Activated CD4-positive, alpha-beta T cell treated with anti-CD3 and anti-CD28 coated beads for 1 hour (primary cell): ENCODE measurements around the gene SSBP2.

ENCODE experiments used
- DNase-seq: peaks from one replicate; pipeline ENCODE4 v3.0.0-alpha.2; 2020

Gene SSBP2

DNA sequence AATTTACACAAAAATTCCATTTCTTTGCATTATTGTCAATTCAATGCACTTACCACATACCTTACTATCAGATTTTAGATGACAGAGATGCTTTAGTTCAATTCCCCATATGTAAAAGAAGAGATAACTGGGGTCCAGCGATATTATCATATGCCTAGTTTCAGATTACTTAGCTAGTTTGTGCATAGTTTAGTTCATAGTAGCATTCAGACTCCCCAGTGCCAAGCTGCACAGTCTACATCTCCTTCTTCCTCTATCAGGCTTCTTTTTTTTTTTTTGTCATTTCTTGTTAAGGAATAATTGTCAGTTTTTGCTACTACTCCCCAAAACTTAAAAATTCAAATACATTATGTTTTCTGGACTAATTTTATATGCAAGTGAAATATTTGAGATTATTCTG, 175.0 kb downstream of the SSBP2 start:
- DNase-seq = no peak

DNA sequence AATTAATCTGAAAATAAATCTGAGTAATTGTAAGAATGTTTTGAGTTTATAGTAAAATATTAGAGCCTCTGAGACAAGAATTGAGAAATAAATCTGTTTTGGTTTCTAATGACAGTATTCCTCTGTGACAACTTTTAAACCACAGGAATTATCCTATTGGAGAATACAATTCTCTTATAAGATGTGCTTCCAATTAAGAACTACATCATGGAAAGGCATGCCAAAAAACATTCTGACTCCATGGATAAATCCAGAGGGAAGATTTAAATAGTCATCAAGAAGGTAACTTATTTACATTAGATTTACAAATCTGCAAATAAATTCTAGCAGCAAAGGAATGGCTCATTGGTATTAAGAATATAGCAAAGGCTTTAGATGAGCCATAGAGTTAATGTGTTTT, 178.7 kb downstream of the SSBP2 start:
- DNase-seq = no peak

DNA sequence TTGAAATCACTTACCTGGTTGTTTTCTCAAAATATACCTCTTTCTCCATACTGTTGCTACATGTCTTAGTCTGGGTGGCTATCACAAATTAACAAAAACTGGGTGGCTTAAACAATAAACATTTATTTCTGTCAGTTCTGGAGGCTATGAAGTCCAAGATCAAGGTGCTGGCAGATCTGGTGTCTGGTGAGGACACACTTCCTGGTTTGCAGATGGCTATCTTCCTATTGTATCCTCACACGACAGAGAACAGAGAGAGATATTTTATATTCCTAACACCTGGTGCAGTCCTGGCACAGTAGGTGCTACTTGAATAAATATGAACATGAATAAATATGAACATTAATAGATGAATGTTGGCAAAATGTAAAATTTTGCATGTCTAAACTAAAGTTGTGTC, 192.7 kb downstream of the SSBP2 start:
- DNase-seq = no peak

DNA sequence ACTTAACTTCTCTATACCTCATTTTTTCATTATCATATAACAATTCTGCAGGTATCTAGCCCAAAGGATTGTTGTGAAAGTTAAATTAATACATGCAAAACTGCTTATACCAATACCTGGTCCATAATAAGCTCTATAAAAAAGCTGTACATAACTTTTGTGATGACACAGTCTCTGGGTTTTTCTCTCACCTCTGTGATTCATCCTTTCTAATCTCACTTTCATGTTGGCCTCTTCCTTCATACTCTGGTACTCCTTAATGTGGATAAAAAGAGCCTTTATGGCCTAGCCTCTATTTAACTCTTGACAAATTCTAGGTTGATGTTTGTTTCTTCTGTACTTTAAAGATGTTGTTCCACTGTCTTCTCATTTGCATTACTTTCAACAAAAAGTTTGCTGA, 194.1 kb downstream of the SSBP2 start:
- no peak for DNase-seq

DNA sequence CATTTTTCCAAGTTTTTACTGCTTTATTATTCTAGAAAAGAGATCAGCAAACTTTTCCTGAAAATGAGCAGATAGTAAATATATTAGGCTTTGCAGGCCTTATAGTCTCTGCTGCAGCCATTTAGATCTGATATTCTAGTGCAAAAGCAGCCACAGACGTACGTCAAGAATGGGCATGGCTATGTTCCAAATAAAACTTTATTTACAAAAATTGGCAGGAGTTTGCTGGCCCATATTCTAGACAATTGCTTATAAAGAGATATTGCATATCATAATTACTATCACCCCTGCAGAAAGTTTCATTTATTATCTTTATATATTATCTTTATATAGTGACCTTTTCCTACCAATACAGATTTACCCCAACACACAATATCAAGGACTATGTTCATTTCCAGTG, 195.0 kb downstream of the SSBP2 start:
- DNase-seq = no peak

DNA sequence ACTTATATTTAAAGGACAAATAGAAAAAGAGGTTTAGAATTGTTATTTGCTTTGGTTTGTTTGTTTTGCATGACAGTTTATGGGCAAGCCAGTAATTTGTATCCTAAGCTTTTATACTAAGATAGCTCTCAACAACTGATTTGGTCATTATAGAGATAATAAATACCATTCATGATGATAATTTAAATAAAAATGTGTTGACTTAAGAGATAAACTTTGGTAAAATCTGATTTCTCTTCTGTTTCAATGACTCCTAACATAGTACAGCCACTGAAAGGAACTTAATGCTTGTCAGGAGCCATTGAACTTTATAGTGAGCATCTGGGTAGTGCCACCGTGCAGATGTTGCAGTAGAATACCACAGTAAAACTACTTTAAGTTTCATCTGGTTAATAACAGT, 196.2 kb downstream of the SSBP2 start:
- no peak for DNase-seq

DNA sequence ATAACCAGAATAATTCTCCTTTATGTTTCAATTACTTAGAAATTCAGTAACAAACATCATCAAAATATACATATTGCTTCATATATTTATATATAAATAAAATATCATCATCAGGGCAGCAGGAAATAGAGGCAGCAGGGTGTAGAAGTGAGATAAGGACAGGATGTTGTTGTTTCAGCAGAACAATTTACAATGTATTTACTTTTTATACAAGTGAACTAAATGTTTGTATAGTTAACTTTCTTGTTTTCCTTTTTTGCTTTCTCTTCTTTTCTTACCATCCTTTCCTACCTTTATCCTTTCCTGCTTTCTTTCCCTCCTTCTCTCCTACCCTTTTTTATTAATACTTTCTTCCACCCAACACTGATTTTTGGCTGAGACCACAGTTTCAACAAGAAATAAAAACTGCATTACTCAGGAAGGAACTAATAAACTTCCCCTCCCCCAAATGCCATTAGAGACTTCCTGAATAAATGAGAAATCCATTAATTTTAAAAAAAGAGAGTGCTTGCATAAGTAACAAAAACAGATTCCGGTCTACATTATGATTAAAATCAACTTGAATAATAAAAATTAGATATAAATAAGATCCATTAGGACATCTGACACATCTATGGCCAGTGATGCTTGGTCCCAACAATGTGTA, 197.2 kb downstream of the SSBP2 start:
- no peak for DNase-seq

DNA sequence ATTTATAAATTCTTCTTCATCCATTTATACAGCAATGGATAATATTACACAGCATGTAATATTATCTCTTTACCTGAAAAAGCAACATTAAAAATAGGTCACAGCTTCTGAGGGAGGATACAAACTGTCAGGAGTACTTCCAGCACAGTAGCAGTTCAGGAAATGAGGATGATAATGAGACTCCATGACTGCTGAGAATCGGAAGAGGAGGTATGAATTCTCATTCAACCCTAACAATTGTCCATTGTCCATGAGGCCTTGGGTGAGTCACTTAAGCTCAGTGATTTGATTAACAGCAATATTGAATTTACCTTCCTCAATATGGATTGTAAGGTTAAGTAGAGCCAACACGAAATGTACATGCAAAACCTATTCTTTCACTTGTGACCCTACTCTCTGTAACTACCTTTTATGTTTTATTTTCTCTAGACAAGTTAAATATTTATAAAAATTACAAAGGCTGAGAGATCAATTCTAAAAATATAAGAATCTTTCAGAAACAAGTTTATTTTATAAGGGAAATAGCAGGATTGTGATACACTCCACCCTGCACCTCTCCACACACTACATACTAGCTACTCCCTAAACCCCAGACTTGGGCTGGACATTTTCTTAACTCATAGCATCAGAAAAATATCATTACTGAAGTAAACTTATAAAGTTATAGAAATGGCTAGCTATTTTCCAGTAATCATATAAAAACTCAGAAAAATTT, 197.9 kb downstream of the SSBP2 start:
- DNase-seq = no peak

DNA sequence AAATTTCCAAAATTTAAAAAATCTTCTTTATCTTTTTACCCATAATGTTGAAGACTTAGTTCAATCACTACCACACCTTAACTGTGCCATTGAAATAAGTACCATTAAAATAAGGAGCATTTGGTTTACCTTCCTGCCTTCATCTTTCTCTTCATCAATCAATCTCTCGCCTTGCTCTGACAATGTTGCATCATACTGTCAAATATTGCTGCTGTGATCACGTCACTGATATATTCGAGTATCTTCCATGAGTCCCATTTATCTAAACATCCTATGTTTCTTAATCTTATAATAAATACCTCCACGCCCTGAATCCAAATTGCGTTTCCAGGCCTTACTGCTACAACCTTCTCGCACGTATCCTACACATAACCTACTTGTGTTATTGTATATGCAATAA, 201.8 kb downstream of the SSBP2 start:
- DNase-seq = no peak

DNA sequence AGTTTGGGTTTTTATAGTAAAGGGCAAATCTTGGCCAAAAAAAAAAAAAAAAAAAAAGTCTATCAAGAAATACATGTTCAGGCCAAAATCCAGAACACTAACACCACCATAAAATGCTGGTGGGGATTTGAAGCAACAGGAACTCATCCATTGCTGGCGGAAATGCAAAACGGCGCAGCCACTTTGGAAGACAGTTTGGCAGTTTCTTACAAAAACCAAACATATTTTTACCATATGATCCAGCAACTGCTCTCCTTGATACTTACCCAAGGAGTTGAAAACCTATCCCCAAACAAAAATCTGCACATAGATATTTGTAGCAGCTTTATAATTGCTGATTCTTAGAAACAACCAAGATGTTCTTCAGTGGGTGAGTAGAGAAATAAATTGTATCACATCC, 203.9 kb downstream of the SSBP2 start:
- no peak for DNase-seq

DNA sequence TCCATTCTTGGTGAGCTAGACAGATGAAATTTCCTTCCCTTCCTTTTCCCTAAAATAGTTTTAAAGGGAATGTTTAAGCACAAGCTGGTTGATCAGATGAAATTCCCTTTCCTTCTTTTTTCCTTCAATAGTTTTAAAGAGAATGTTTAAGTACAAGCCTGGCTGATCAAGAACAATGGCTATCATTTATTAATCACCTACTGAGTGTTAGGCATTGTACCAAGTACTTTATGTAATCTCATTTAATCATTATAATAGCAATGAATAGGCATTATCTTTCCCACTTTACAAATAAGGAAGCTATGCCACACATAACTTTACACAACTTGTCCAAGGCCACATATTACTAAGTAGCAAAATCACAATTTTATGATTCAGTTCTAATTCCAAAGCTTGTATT, 205.0 kb downstream of the SSBP2 start:
- DNase-seq = no peak

DNA sequence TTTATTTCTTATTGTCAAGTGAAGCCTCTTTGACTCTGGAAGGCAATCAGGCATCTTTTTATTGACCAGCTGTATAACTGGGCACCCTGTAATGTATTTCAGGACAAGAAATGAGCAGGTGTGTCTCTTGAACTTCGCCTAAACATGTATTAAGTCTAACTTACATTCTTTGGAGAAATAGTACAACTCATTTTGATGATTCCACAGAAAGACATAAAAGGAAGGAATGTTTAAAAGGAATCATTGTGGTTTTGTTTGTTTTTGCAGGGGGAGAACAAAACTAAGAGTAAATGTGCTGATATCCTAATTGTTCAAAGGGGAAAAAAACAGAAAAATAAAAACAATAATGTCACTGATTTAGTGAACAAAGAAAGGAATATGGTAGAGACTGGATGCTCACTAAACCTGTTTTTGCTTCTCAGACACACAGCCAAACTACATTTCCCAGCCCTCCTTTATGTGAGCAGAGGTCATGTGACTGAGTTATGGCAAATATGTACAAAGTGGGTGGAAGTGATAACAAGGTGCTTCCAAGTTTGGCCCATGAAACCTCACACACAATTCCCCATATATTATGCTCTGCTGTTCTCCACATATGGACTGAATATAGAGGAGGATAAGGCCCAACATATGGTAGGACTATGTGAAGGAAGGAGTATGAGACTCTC, 206.4 kb downstream of the SSBP2 start:
- no peak for DNase-seq

DNA sequence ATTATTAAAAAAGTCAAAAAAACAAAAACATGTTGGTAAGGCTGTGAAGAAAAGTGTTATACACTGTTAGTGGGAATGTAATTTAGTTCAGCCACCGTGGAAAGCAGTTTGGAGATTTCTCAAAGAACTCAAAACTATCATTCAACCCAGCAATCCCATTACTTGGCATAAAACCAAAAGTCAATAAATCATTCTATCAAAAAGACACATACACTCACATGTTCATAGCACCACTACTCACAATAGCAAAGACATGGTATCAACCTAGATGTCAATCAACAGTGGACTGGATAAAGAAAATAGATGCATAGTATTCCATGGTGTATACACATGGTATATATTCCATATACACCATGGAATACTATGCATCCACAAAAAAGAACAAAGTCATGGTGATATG, 208.7 kb downstream of the SSBP2 start:
- DNase-seq = no peak

DNA sequence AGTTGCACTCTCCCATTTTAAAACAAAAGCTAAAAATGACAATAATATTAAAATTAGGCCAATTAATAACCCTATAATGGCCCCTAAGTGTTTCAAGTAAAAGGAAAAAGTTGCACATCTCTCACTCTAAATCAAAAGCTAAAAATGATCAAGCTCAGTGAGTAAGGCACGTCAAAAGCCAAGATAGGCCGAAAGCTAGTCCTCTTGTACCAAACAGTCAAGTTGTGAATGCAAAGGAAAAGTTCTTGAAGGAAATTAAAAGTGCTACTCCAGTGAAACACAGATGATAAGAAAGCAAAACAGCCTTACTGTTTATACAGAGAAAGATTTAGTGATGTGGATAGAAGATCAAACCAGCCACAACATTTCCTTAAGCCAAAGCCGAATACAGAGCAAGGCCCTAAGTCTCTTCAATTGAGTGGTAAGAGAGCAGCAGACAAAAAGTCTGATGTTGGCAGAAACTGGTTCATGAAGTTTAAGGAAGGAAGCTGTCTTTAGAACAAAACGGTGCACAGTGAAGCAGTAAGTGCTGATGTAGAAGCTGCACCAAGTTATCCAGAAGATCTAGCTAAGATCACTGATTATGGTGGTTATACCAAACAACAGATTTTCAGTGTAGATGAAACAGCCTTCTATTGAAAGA, 212.9 kb downstream of the SSBP2 start:
- no peak for DNase-seq

DNA sequence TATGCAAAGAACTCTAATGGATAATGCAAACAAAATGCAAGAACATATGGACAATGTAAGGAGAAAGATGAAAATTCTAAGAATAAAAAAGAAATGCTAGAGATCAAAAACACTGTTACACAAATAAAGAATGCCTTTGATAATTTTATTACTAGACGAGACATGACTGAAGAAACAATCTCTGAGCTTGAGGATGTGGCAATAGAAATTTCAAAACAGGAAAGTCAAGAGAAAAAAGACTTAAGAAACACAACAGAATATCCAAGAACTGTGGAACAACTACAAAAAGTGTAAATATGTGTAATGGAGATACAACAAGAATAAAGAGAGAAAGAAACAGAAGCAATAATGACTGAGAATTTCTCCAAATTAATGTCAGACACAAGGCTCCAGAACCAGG, 216.5 kb downstream of the SSBP2 start:
- no peak for DNase-seq

DNA sequence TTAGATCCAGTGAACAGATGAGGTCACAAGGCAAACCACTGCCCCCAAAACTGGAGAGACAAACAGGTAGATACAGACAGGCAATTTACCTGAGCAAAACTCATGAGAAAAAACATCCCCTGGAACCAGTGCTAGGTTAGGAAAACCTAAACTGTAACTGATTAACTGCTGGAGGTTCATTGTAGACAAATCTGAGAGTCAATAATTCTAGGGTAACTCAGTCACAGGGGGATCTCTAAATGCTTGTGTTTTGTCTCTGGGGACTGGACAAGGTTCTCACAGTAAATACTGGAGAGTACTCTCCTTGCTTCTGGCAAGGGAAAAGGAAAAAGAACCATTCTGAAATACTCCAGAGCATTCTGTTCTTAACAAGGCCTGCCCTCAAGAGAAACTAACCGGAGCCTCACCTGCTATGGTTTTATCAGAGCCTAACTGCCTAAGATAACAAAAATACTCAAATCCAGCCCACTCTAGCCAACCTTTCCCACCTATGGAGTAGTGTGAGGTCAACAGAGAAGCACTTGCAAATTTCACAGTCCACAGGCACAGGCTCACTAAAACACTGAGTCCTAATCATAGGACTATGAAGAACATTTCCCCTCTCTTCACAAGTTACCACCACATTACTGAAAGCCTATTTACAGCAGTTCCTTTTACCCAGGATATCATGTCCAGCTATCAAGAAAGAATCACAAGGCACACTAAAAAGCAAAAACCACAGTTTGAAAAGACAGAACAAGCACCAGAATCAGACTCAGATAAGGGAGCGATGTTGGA, 217.1 kb downstream of the SSBP2 start:
- DNase-seq = no peak

DNA sequence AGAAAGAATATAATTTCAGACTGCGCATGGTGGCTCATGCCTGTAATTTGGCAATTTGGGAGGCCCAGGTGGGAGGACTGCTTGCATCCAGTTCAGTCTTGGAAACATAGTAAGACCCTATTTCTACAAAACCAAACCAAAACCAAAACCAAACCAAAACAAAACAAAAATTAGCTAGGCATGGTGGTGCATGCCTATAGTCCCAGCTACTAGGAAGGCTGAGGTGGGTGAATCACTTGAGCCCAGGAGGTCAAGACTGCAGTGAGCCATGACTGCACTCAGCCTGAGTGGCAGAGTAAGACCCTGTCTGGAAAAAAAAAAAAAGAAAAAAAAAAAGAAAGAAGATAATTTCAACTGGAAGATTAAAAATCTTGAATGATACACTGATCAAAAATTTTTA, 220.0 kb downstream of the SSBP2 start:
- DNase-seq = no peak

DNA sequence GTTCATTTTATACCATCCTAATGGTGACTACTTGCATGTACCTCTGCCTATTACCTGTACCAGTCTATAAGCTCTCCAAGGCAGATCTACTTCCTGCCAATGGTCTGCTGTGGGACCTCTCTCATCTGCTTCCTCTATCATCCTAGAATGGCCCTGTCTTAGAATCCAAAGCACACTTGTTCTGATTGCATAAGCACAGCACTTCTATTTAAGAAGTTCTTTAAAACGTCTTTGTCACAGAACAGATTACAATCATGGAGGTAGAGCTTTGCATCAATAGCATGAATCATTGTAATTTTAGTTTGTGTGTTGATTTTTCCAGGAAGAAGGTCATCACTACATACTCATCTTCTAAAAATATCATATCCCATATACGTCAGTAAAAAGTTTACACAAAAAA, 225.2 kb downstream of the SSBP2 start:
- no peak for DNase-seq

DNA sequence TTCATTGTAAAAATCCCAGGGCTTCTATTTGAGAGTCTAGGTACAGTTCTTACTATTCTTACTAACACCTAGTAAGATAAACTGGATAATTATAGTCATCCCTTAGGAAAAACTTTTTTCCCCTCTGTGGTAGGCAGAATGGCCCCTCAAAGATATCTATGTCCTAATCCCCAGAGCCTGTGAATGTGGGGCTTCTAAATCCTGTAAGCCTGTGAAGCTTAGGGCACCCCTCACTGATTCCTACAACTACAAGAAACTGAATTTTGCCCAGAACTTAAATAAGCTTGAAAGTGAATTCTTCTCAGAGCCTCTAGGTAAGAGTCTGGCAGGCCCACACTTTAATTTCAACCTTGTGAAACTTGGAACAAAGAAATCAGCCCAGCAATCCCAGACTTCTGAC, 226.9 kb downstream of the SSBP2 start:
- DNase-seq = no peak

DNA sequence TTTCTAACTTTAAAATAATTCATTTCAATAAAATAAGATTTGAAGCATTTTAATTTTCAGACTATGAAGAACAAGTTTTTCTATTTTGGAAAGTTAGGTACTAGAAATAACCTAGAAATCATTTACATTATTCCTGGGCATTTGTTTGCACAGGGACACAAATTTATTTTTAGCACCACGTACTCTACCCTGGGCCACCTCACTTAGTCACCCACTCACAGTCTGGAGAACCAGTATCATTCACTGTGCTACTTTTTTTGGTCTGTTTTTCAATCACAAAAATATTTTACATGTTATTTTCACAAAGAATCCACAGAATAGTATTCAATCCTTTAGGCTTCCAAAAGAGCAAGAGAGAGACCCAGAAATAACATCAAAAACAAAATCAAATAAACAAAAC, 228.3 kb downstream of the SSBP2 start:
- no peak for DNase-seq

DNA sequence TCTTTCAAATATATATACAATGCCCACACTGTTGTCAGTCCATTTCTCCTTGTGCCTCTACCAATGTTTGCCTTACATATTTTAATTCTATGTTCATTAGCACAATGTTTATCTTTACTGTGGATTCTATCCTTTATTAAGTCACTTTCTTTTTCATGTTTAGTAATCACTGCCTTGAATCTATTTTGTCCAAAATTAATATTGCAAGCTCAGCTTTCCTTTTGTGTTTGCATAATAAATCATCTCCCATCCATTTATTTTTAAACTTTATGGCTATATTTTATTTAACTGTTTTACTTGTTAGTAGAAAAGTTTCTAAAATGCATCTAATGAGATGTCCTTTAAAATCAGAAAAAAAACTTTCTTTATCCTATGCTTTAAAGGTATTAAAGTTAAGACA, 230.1 kb downstream of the SSBP2 start:
- DNase-seq = no peak

DNA sequence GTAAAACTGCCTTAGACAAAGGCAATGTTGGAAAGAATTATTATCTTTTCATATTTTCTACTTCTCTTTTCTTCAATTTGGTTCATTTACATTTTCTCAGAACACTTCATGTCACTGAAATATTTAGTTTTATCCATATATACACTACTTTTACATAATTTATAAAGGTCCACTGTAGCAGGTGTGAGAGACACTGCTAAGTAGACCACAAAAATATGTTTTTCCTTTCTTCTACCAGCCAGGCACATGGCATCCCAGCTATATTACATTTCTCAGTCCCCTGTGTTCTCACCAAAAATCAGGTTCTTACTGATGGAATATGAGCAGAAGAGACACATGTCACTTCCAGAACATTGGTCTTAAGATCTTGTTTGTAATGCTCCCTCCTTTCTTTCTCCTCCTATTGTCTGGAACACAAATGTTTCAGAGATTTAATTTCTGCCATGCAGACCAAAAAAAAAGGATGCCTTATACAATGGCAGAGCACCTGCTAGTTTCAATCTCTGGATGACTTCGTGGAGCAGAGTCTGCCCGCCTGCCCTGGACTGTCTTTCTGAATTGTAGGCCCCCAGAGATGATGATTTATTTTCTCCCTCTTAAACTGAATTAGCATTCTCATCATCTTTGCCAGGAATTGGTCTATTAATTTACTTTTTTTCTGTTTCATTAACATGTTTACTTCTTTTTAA, 231.5 kb downstream of the SSBP2 start:
- DNase-seq = no peak

DNA sequence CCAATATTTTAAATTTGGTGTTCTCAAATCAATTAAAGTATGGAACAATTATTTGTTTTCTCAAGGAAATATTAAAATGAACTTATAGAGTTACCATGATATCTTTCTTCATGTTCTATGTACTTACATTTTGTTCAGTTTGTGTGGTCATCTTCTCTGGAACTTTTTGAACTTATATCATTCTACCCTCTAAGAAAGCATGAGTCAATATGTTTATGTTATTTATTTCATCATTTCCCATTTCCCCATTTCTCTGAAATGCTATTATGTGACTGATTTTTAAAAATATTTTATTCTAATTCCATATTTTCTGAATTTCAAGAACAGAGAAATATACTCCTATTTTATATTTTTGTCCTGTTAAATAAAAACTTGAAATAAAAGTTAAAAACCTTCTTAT, 233.4 kb downstream of the SSBP2 start:
- DNase-seq = no peak
